ENCODE measurements around the gene SPTBN1. TPM values are rescaled to one million over a fixed set of nuclear protein-coding genes. Genes with fewer than 3 reads are reported as not detected.

Gene SPTBN1
- total and polyA plus RNA-seq, 9 of the 15 experiments (the other 6 are each of a cell fraction or from before 2014, with no cell fraction given), result 8.9 to 66.8 (median 31.4) TPM

DNA sequence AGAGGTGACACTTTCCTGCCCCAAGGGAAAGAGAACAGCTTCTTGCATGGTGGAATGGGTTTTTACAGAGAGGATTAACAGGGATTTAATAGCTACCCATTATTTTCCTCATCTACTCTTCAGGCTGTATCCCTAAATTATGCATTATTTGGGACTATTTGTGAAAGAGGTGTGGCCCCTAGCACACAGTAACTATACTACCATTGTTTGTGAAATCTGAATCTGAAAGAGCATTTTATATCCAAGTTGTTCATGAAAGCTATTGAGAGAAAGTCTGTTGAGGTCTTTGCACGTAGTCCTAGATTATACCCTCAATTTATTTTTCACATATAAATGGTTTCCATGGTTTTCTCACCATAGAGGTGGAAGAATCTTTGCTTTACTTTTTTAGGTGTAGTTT lies 78.1 kb downstream of the SPTBN1 start:
- no peak for FAIRE-seq
- Histone ChIP-seq H3K36me3 (ENCODE audit: control insufficient read depth, insufficient read depth, low read length) (no peaks in the 10 kb centered on the region), H3K27me3 (ENCODE audit: control insufficient read depth in 2 of 2, insufficient read depth in 2 of 2, low read length in 2 of 2) (peaks cover 5 to 16% of the 10 kb centered on the region in 2 experiments; a peak in 2 of 5 replicates), H3K4me2 (ENCODE audit: insufficient read depth, low read length) (no peak overlapping the region), H3K4me3 (no peak overlapping the region), H3K9me1 (ENCODE audit: control insufficient read depth, insufficient read depth, low read length) (no peaks in the 10 kb centered on the region), H3K79me2 (ENCODE audit: control insufficient read depth, insufficient read depth, low read length) (no peaks in the 10 kb centered on the region), H3K27ac (ENCODE audit: extremely low read depth, low read depth, low read length) (no peak overlapping the region), H3K9me3 (replicated peaks; ENCODE audit: control insufficient read depth, insufficient read depth, low read depth, low read length) (no peaks in the 10 kb centered on the region), H4K20me1 (replicated peaks; ENCODE audit: control insufficient read depth, insufficient read depth, low read length) (no peaks in the 10 kb centered on the region), H2AFZ (ENCODE audit: low read depth, low read length) (no peak overlapping the region), H3K9ac (ENCODE audit: insufficient read depth in 1 of 2, low read depth in 2 of 2, low read length in 2 of 2) (no peak overlapping the region), H3K4me1 (replicated peaks in 1 of 2; ENCODE audit: control insufficient read depth in 2 of 2, insufficient read depth in 2 of 2, low read length in 2 of 2) (no peaks in the 10 kb centered on the region; a peak in 1 of 5 replicates)
- BruUV-seq (replicated peaks), result no TSS peak
- ATAC-seq, result no peak
- intact Hi-C loops (cut with micrococcal nuclease), result no loop called here
- TF ChIP-seq POLR2H (tag; IDR thresholded peaks at IDR 0.05; ENCODE audit: low read depth) (no peak), NCOA6 (IDR thresholded peaks at IDR 0.05) (no peak), HLTF (IDR thresholded peaks at IDR 0.05) (no peak)
- 7% methylated on average over 1 of the region's 1 CpG for WGBS (ENCODE audit: insufficient coverage, low coverage, missing lambda C conversion rate)
- in situ Hi-C loops (cut with MboI), result no loop called here
- ChIA-PET POLR2A (interaction anchor here (0.6 kb wide), 1 partner anchor 469 kb away, joined by 3 read pairs; no protein-coding TSS in a partner anchor), CTCF (ENCODE audit: low intra/inter-chr PET ratio) (no interaction called here)
- no peak for DNase-seq (ENCODE audit: extremely low read depth in 1 of 4, low spot score in 3 of 4)

DNA sequence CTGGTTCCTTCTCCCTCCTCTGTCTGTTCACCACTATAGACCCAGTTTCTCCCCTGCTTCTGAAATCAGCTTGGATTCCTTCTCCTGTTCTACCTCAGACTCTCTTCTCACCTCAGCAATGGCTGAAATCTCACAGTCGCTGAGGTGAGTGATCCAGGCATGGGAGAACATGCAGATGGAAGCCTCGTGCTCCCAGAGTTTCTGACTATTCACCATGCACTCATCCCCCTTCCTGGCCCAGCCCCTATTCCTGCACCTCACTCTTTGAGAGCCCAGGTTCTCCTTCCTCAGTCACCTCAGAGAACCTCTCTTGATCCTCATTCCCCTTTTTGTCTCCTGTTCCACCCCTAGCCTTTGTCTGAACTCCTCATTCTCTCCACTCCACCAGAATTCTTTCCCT lies 78.5 kb downstream of the SPTBN1 start:
- Histone ChIP-seq H3K4me3 (no peak overlapping the region), H3K36me3 (ENCODE audit: control insufficient read depth, insufficient read depth, low read length) (no peaks in the 10 kb centered on the region), H3K9me3 (replicated peaks; ENCODE audit: control insufficient read depth, insufficient read depth, low read depth, low read length) (no peaks in the 10 kb centered on the region), H3K9me1 (ENCODE audit: control insufficient read depth, insufficient read depth, low read length) (no peaks in the 10 kb centered on the region), H3K4me2 (ENCODE audit: insufficient read depth, low read length) (no peak overlapping the region), H3K27me3 (ENCODE audit: control insufficient read depth in 2 of 2, insufficient read depth in 2 of 2, low read length in 2 of 2) (peaks cover 5 to 16% of the 10 kb centered on the region in 2 experiments; a peak in 2 of 5 replicates), H3K9ac (ENCODE audit: insufficient read depth in 1 of 2, low read depth in 2 of 2, low read length in 2 of 2) (no peak overlapping the region; a peak in 1 of 4 replicates), H3K27ac (ENCODE audit: extremely low read depth, low read depth, low read length) (no peak overlapping the region), H3K4me1 (replicated peaks in 1 of 2; ENCODE audit: control insufficient read depth in 2 of 2, insufficient read depth in 2 of 2, low read length in 2 of 2) (no peaks in the 10 kb centered on the region; a peak in 1 of 5 replicates), H4K20me1 (replicated peaks; ENCODE audit: control insufficient read depth, insufficient read depth, low read length) (no peaks in the 10 kb centered on the region), H2AFZ (ENCODE audit: low read depth, low read length) (no peak overlapping the region), H3K79me2 (ENCODE audit: control insufficient read depth, insufficient read depth, low read length) (no peaks in the 10 kb centered on the region)
- intact Hi-C loops (cut with micrococcal nuclease) (no loop called here), in situ Hi-C loops (cut with MboI) (no loop called here)
- no TSS peak for BruUV-seq (replicated peaks)
- CTCF ChIA-PET (ENCODE audit: low intra/inter-chr PET ratio), result no interaction called here
- DNase-seq (ENCODE audit: extremely low read depth in 1 of 4, low spot score in 3 of 4) (no peak), FAIRE-seq (no peak), ATAC-seq (no peak)
- POLR2A ChIA-PET, result interaction anchor here (0.6 kb wide), 1 partner anchor 468 kb away, joined by 3 read pairs; no protein-coding TSS in a partner anchor
- 0% methylated on average over 2 of the region's 2 CpGs for WGBS (ENCODE audit: insufficient coverage, low coverage, missing lambda C conversion rate)
- TF ChIP-seq, protein P1, sequence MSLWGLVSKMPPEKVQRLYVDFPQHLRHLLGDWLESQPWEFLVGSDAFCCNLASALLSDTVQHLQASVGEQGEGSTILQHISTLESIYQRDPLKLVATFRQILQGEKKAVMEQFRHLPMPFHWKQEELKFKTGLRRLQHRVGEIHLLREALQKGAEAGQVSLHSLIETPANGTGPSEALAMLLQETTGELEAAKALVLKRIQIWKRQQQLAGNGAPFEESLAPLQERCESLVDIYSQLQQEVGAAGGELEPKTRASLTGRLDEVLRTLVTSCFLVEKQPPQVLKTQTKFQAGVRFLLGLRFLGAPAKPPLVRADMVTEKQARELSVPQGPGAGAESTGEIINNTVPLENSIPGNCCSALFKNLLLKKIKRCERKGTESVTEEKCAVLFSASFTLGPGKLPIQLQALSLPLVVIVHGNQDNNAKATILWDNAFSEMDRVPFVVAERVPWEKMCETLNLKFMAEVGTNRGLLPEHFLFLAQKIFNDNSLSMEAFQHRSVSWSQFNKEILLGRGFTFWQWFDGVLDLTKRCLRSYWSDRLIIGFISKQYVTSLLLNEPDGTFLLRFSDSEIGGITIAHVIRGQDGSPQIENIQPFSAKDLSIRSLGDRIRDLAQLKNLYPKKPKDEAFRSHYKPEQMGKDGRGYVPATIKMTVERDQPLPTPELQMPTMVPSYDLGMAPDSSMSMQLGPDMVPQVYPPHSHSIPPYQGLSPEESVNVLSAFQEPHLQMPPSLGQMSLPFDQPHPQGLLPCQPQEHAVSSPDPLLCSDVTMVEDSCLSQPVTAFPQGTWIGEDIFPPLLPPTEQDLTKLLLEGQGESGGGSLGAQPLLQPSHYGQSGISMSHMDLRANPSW (CRISPR knock-in tag; IDR thresholded peaks at IDR 0.05), result no peak
- no peak for TF ChIP-seq ZC3H11A (IDR thresholded peaks at IDR 0.05; ENCODE audit: low read depth, low read length)
- TF ChIP-seq, protein P2, sequence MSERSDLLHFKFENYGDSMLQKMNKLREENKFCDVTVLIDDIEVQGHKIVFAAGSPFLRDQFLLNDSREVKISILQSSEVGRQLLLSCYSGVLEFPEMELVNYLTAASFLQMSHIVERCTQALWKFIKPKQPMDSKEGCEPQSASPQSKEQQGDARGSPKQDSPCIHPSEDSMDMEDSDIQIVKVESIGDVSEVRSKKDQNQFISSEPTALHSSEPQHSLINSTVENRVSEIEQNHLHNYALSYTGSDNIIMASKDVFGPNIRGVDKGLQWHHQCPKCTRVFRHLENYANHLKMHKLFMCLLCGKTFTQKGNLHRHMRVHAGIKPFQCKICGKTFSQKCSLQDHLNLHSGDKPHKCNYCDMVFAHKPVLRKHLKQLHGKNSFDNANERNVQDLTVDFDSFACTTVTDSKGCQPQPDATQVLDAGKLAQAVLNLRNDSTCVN (CRISPR knock-in tag; IDR thresholded peaks at IDR 0.05), result no peak
- no peak for TF ChIP-seq YY1 (IDR thresholded peaks at IDR 0.05; ENCODE audit: borderline replicate concordance in 1 of 3, control insufficient read depth in 1 of 3, extremely low read depth in 1 of 3, insufficient read depth in 3 of 3, insufficient read length in 1 of 3, insufficient replicate concordance in 2 of 3, low read depth in 1 of 3, low read length in 2 of 3)
- no peak for TF ChIP-seq ZSCAN32 (CRISPR knock-in tag; IDR thresholded peaks at IDR 0.05)
- TF ChIP-seq, protein P3, sequence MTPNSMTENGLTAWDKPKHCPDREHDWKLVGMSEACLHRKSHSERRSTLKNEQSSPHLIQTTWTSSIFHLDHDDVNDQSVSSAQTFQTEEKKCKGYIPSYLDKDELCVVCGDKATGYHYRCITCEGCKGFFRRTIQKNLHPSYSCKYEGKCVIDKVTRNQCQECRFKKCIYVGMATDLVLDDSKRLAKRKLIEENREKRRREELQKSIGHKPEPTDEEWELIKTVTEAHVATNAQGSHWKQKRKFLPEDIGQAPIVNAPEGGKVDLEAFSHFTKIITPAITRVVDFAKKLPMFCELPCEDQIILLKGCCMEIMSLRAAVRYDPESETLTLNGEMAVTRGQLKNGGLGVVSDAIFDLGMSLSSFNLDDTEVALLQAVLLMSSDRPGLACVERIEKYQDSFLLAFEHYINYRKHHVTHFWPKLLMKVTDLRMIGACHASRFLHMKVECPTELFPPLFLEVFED (CRISPR knock-in tag; conservative IDR thresholded peaks at IDR 0.05), result no peak
- TF ChIP-seq KAT8 (IDR thresholded peaks at IDR 0.05; ENCODE audit: low read depth), result no peak
- no peak for TF ChIP-seq HIVEP1 (CRISPR knock-in tag; IDR thresholded peaks at IDR 0.05)

Data from K562 (cell line).